Measurements from ENCODE around the gene GAK.
"Not testable (repeated sequence)": the region's sequence is repeated elsewhere in the genome, so short reads cannot be mapped to it uniquely, and the experiment has no call there.

GAK gene

GRCh38 chr4:808860-809570 lies 123.1 kb downstream of the GAK start:
- DNase-seq (ENCODE audit: low spot score): no peak

GRCh38 chr4:807792-808191 lies 124.3 kb downstream of the GAK start:
- DNase-seq (ENCODE audit: low spot score): no peak

- DNase-seq (ENCODE audit: low spot score): not testable (repeated sequence)
Observed at GRCh38 chr4:806979-807378, 125.1 kb downstream of the GAK start.

GRCh38 chr4:804804-805203 lies 127.3 kb downstream of the GAK start:
- no peak for DNase-seq (ENCODE audit: low spot score)

- no peak for DNase-seq (ENCODE audit: low spot score)
Observed at GRCh38 chr4:803884-804283, 128.2 kb downstream of the GAK start.

GRCh38 chr4:801436-802124 lies 130.5 kb downstream of the GAK start:
- DNase-seq (ENCODE audit: low spot score): no peak

Data from AG20443 (cell line).